Thyroid gland (tissue), 4 donors: ENCODE measurements around the gene PTPRN.

Experiments
- POLR2A ChIP-seq, 2 donors: fragments of 450-650 bp; IDR thresholded peaks; one replicate each; pipeline ENCODE4 v1.6.1; 2017; ENCODE audit warnings: antibody characterized with exemption in 2 of 2, mild to moderate bottlenecking in 2 of 2, moderate library complexity in 1 of 2
- TF ChIP-seq, protein P1 (sequence below), 6 experiments: fragments of 200-600 bp in 3 of 6; fragments of 450-650 bp in 3 of 6; sonication (generic) in 3 of 6; IDR thresholded peaks; one replicate each; pipeline ENCODE4 v1.5.1; 2016 to 2019; ENCODE audit warnings: antibody characterized with exemption in 6 of 6, mild to moderate bottlenecking in 2 of 6, inconsistent platforms in 1 of 6, moderate library complexity in 1 of 6

DNA sequence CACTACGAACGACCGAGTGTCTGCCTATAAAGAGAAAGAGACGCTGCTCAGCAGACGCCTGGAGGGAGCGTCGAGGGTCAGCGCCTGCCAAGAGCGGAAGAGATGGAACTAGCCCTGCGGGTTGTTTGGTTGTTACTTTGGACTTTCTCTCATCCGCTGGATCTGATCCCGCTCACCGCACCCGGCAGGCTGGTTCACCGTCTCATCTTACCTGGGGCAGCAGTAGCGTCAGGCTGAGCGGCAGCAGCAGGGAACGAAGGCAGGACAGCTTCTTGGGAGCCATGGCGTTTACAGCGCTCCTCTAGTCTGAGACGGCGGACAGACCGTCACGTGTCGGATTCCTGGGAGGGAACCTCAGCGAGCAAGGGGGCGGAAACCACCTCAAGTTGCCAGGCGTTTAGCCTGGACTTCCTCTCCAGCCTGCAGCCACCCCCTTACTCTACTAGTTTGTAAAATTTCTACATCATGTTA, 65.9 kb downstream of the PTPRN start:
- TF ChIP-seq, protein P1, sequence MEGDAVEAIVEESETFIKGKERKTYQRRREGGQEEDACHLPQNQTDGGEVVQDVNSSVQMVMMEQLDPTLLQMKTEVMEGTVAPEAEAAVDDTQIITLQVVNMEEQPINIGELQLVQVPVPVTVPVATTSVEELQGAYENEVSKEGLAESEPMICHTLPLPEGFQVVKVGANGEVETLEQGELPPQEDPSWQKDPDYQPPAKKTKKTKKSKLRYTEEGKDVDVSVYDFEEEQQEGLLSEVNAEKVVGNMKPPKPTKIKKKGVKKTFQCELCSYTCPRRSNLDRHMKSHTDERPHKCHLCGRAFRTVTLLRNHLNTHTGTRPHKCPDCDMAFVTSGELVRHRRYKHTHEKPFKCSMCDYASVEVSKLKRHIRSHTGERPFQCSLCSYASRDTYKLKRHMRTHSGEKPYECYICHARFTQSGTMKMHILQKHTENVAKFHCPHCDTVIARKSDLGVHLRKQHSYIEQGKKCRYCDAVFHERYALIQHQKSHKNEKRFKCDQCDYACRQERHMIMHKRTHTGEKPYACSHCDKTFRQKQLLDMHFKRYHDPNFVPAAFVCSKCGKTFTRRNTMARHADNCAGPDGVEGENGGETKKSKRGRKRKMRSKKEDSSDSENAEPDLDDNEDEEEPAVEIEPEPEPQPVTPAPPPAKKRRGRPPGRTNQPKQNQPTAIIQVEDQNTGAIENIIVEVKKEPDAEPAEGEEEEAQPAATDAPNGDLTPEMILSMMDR (IDR thresholded peaks at IDR 0.05) = no peak
- TF ChIP-seq POLR2A (IDR thresholded peaks at IDR 0.05) = no peak
